Measurements from ENCODE around the gene IL1RAP.

The IL1RAP gene

DNA sequence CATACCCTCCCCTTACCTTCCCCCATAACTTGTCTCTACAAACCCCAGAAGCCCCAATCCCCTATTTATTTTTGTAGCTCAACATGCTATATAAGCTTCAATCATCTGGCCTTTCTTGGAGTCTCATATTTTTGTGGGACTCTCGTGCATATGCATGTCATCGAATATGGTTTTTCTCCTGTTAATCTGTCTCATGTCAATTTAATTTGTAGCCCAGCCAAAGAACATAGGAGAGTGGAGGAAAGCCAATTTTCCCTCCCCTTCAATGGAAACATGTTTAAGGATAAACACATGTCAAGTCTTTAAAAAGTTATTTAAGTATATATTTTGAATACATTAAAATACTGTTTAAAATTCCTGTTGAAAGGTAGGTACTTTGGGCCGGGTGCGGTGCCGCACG is 176.4 kb downstream of the IL1RAP start:
- no peak for TF ChIP-seq CTCF (IDR thresholded peaks at IDR 0.05; ENCODE audit: low read depth, low read length, missing control alignments)
- DNase-seq (ENCODE audit: low read depth): no peak
- no peak overlapping the region for H3K4me3 ChIP-seq (ENCODE audit: low read depth, low read length)

- H3K4me3 ChIP-seq (ENCODE audit: low read depth, low read length): no peak overlapping the region
- no peak for DNase-seq (ENCODE audit: low read depth)
- no peak for TF ChIP-seq CTCF (IDR thresholded peaks at IDR 0.05; ENCODE audit: low read depth, low read length, missing control alignments)
These were observed 178.4 kb downstream of the IL1RAP start for GRCh38 chr3:190692256-190692655.

DNA sequence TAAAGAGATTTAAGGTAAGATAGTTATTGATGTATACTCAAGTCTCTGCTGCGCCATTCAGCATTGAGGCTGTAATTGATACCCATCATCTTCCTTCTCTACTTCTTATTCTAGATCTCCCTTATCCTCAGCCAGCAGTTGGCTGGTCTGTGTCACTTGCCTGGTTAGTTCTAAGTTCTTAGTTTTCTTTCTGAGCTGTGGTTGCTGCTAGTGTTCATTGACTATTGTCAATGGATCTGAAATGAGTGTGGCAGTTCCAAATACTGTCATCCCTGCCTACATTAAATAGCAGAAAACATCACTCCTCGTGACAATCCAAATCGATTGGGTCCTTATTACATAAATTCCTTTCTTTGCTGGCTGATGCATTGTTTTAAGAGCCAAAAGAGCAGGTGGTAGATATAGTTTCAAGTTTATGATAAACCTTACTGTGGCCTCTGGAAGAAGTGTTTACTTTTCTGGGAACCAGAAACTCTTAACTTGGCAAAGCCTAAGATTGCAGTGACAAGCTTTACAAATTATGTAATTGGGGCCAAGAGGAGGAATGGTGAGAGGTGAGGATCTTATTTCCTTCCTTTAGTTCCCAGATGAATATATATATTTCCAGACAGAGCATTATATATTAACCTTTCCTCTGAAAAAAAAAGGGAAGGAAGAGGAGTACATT is 180.6 kb downstream of the IL1RAP start:
- no peak for DNase-seq (ENCODE audit: low read depth)
- no peak overlapping the region for H3K4me3 ChIP-seq (ENCODE audit: low read depth, low read length)
- TF ChIP-seq CTCF (IDR thresholded peaks at IDR 0.05; ENCODE audit: low read depth, low read length, missing control alignments): no peak

DNA sequence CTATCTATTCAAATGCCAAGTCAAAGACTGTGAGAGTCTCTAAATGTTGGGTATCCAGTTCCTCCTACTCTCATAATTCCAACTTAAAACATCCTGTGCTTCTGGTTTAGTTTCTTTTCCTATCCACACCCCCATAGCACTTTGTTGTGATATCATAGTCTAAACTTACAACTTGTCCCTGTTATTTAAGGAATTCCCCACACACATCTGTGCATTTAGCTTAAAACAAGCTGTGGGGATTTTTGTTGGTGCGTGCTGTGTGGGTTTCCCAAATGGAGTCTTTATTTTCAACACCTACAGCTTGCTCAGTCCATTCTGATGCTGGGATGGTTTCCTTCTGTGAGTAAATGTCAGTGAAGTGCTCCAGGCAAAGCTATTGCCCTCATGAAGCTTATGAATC is 181.3 kb downstream of the IL1RAP start:
- no peak overlapping the region for H3K4me3 ChIP-seq (ENCODE audit: low read depth, low read length)
- TF ChIP-seq CTCF (IDR thresholded peaks at IDR 0.05; ENCODE audit: low read depth, low read length, missing control alignments): no peak
- DNase-seq (ENCODE audit: low read depth): no peak

DNA sequence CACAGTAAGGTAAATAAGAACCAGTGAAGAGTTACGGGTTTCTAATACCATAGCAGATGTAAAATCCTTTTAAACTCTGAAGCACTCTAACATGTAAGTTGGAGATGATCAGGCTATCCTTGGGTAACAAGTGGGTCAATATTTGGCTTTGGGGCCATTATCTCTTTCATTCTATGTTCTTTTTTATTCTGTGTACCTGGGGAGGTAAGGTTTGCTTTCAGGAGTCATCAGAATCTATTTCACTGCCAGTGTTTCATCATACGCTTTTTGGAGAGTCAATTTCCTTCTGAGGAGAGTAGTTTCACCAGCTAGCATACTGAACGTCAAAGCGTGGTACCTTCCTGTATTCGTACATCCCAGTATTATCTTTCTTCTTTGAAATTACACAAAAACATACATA is 182.1 kb downstream of the IL1RAP start:
- no peak for DNase-seq (ENCODE audit: low read depth)
- no peak for TF ChIP-seq CTCF (IDR thresholded peaks at IDR 0.05; ENCODE audit: low read depth, low read length, missing control alignments)
- H3K4me3 ChIP-seq (ENCODE audit: low read depth, low read length): no peak overlapping the region

DNA sequence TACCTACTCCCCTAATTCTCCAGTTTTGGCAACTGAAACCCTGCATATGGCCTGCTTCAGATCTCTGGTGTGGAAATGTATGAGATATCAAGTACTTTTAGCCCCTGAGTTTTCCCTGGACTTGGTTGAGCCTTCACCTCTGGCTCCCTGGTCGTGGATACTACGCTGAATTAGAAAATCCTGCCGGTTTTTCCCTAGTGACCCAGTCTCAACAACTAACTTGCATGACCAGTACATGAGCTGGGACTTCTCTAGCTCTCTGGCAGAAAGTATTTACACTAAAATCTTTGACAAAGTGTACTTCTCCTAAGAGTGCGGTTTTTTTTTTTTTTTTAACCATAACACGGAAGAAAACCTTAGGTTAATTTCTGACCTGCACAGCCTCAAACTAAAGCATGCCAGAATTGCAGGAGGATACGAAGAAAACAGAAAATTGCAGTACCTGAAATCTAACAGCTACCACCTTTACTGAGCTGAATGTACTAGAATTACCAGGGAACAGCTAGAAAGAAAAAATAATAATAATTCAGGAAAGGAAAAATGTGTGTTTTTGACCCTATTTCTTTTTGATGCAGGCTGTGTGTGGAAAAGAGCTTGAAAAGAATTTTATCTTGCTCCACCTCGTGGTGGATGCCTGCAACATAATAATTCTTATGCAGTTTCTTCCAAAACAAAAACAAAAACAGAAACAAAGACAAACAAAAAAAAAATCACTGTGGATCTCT is 183.1 kb downstream of the IL1RAP start:
- H3K4me3 ChIP-seq (ENCODE audit: low read depth, low read length): no peak overlapping the region
- peak; percentile 31 for TF ChIP-seq CTCF (IDR thresholded peaks at IDR 0.05; ENCODE audit: low read depth, low read length, missing control alignments)
- no peak for DNase-seq (ENCODE audit: low read depth)

DNA sequence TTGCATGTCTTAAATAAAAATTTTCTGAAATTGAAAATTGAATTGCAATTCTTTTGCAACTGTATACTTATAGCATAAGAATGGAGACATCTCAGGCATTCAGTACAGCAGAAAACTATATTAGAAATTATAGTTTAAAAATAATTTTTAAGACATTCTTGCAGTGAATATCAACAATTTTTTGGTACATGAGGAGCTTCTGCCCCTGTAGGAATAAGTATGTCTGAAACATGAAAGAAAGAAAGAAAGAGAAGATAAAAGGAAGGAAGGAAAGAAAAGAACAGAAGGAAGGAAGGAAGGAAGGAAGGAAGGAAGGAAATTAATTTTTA is 183.6 kb downstream of the IL1RAP start:
- TF ChIP-seq CTCF (IDR thresholded peaks at IDR 0.05; ENCODE audit: low read depth, low read length, missing control alignments): no peak
- no peak for DNase-seq (ENCODE audit: low read depth)
- no peak overlapping the region for H3K4me3 ChIP-seq (ENCODE audit: low read depth, low read length)

Data from GM12864 (cell line).